Liver (tissue), 3 donors: ENCODE results near the gene MFAP3L.

ENCODE experiments used
- CTCF ChIP-seq: fragments of 150-350 bp; IDR thresholded peaks from 2 replicates; pipeline ENCODE4 v1.5.1; 2017; ENCODE audit warnings: improper control_type of control experiment, low read depth, low read length; ENCODE audit not compliant: missing input control
- EGR1 ChIP-seq, 2 donors: IDR thresholded peaks; 2 replicates each; pipeline ENCODE4 v1.6.1; 2016 to 2018; ENCODE audit warnings: antibody characterized with exemption in 2 of 2, low read depth in 2 of 2
- SP1 ChIP-seq: IDR thresholded peaks from 2 replicates; pipeline ENCODE4 v1.6.1; 2018; ENCODE audit warnings: antibody characterized with exemption, mild to moderate bottlenecking
- TAF1 ChIP-seq: conservative IDR thresholded peaks from 2 replicates; pipeline ENCODE4 v1.6.1; 2016; ENCODE audit warnings: antibody characterized with exemption, mild to moderate bottlenecking
- YY1 ChIP-seq: IDR thresholded peaks from 2 replicates; pipeline ENCODE4 v1.6.1; 2016; ENCODE audit warnings: antibody characterized with exemption, mild to moderate bottlenecking
- donor health status: healthy.
- donor health status: healthy.

GRCh38 chr4:170009291-170009690, 16.9 kb downstream of the MFAP3L start:
- TF ChIP-seq CTCF (no peak), SP1 (no peak), EGR1 (IDR thresholded peaks at IDR 0.05; ENCODE audit: low read depth in 2 of 2) (no peak), YY1 (no peak), TAF1 (no peak)
